Measurements from ENCODE around the gene P3R3URF. TPM values are rescaled to one million over a fixed set of nuclear protein-coding genes. Genes with fewer than 3 reads are reported as not detected.

The P3R3URF gene
- total and polyA plus RNA-seq, 10 donors = not detected

- intact Hi-C loops (cut with DNase I; ENCODE audit: low total_unique reads) = loop anchor here (5.0 kb wide), 1 partner anchor 184 kb away; no protein-coding TSS in a partner anchor
- H3K27ac ChIP-seq = no peak overlapping the region
- no peaks in the 10 kb centered on the region for H3K27me3 ChIP-seq (replicated peaks in 1 of 7)
- no peaks in the 10 kb centered on the region for H3K9me3 ChIP-seq
- TF ChIP-seq CTCF (IDR thresholded peaks at IDR 0.05 in 8 of 11, conservative IDR thresholded peaks at IDR 0.05 in 3 of 11) (no peak), POLR2A (IDR thresholded peaks at IDR 0.05) (no peak), POLR2AphosphoS5 (IDR thresholded peaks at IDR 0.05) (no peak)
- no peak overlapping the region for H3K4me3 ChIP-seq
- DNase-seq = no peak
- WGBS, 5 donors = 57 to 88% (median 69%) methylated on average over 1 to 4 of the region's 4 CpGs
- H3K4me1 ChIP-seq = peaks cover 0 to 9% (median 7%) of the 10 kb centered on the region in 6 donors
- H3K36me3 ChIP-seq = no peaks in the 10 kb centered on the region
These were observed 45.5 kb upstream of the P3R3URF start for GRCh38 chr1:46221749-46222148.

GRCh38 chr1:46220808-46221207, 44.5 kb upstream of the P3R3URF start:
- Histone ChIP-seq H3K27ac (no peak overlapping the region), H3K4me1 (peaks cover 0 to 9% (median 7%) of the 10 kb centered on the region in 6 donors), H3K4me3 (no peak overlapping the region), H3K36me3 (no peaks in the 10 kb centered on the region), H3K27me3 (replicated peaks in 1 of 7) (no peaks in the 10 kb centered on the region), H3K9me3 (no peaks in the 10 kb centered on the region)
- 66 to 80% (median 72%) methylated on average over 2 to 3 of the region's 3 CpGs for WGBS, 5 donors
- intact Hi-C loops (cut with DNase I; ENCODE audit: low total_unique reads) = loop anchor here (5.0 kb wide), 1 partner anchor 184 kb away; no protein-coding TSS in a partner anchor
- no peak for DNase-seq
- TF ChIP-seq POLR2AphosphoS5 (IDR thresholded peaks at IDR 0.05) (no peak), POLR2A (IDR thresholded peaks at IDR 0.05) (no peak), CTCF (IDR thresholded peaks at IDR 0.05 in 8 of 11, conservative IDR thresholded peaks at IDR 0.05 in 3 of 11) (no peak)

- Histone ChIP-seq H3K36me3 (no peaks in the 10 kb centered on the region), H3K4me1 (peaks cover 0 to 9% (median 7%) of the 10 kb centered on the region in 6 donors), H3K27me3 (replicated peaks in 1 of 7) (no peaks in the 10 kb centered on the region), H3K27ac (no peak overlapping the region), H3K9me3 (no peaks in the 10 kb centered on the region), H3K4me3 (no peak overlapping the region)
- peak; percentile 66 for DNase-seq
- TF ChIP-seq POLR2AphosphoS5 (IDR thresholded peaks at IDR 0.05) (no peak), CTCF (IDR thresholded peaks at IDR 0.05 in 8 of 11, conservative IDR thresholded peaks at IDR 0.05 in 3 of 11) (no peak), POLR2A (IDR thresholded peaks at IDR 0.05) (no peak)
- 81 to 92% (median 86%) methylated on average over 10 to 18 of the region's 18 CpGs for WGBS, 5 donors
- intact Hi-C loops (cut with DNase I; ENCODE audit: low total_unique reads) = loop anchor here (5.0 kb wide), 1 partner anchor 183 kb away; no protein-coding TSS in a partner anchor
These were observed 43.5 kb upstream of the P3R3URF start for GRCh38 chr1:46219551-46220520.

GRCh38 chr1:46218443-46218842, 42.2 kb upstream of the P3R3URF start:
- Histone ChIP-seq H3K27ac (no peak overlapping the region), H3K4me3 (no peak overlapping the region), H3K36me3 (no peaks in the 10 kb centered on the region), H3K4me1 (peaks cover 0 to 4% (median 3%) of the 10 kb centered on the region in 6 donors), H3K9me3 (no peaks in the 10 kb centered on the region), H3K27me3 (replicated peaks in 1 of 7) (no peaks in the 10 kb centered on the region)
- DNase-seq = no peak
- intact Hi-C loops (cut with DNase I; ENCODE audit: low total_unique reads) = no loop called here
- no peak for TF ChIP-seq POLR2A (IDR thresholded peaks at IDR 0.05)
- no peak for TF ChIP-seq POLR2AphosphoS5 (IDR thresholded peaks at IDR 0.05)
- no peak for TF ChIP-seq CTCF (IDR thresholded peaks at IDR 0.05 in 8 of 11, conservative IDR thresholded peaks at IDR 0.05 in 3 of 11)
- WGBS, 5 donors = 81 to 93% (median 91%) methylated on average over 8 of the region's 8 CpGs
